Activated T-helper 1 cell treated with anti-CD3 and anti-CD28 coated beads, Interleukin-12 subunit alpha, Interleukin-12 subunit beta, Interleukin-2, Interleukin-4 antibody, amounts not matched to agents 30 ng/mL and 10 ng/mL and 1 ng/mL, durations not matched to agents 14 hours and 24 hours and 36 hours (primary cell): ENCODE measurements around the gene FBXO31. TPM values are rescaled to one million over a fixed set of nuclear protein-coding genes. Genes with fewer than 3 reads are reported as not detected.
"Not testable (repeated sequence)": the region's sequence is repeated elsewhere in the genome, so short reads cannot be mapped to it uniquely, and the experiment has no call there.

Experiments used
- DNase-seq: peaks from one replicate; pipeline ENCODE4 v3.0.0; 2021; ENCODE audit warnings: low spot score
- H3K27ac Mint-ChIP-seq: one replicate; pipeline ENCODE4 v1.8.0; 2021; ENCODE audit warnings: mild to moderate bottlenecking, mixed read lengths
- H3K27me3 Mint-ChIP-seq: one replicate; pipeline ENCODE4 v1.8.0; 2022; ENCODE audit warnings: mild to moderate bottlenecking, moderate library complexity, mixed read lengths; ENCODE audit not compliant: insufficient read depth
- H3K36me3 Mint-ChIP-seq: one replicate; pipeline ENCODE4 v1.8.0; 2021; ENCODE audit warnings: low read depth, mixed read lengths
- H3K4me1 Mint-ChIP-seq: one replicate; pipeline ENCODE4 v1.8.0; 2021; ENCODE audit warnings: low read depth, mixed read lengths
- H3K4me3 Mint-ChIP-seq: one replicate; pipeline ENCODE4 v1.8.0; 2021; ENCODE audit warnings: mild to moderate bottlenecking, moderate library complexity, mixed read lengths
- H3K9me3 Mint-ChIP-seq: one replicate; pipeline ENCODE4 v1.8.0; 2021; ENCODE audit warnings: mixed read lengths
- intact Hi-C: fragments of 100-400 bp; cut with micrococcal nuclease; formaldehyde crosslinking; loops from one replicate; pipeline ENCODE4 v1.15.1; 2024
- total RNA-seq: library from RNA; stranded (reverse); gene quantifications from 2 replicates; pipeline ENCODE4 v1.2.3, GENCODE V29; 2022

The FBXO31 gene
- total RNA-seq, 1 donor from 2014 or later = 41.3 TPM

DNA sequence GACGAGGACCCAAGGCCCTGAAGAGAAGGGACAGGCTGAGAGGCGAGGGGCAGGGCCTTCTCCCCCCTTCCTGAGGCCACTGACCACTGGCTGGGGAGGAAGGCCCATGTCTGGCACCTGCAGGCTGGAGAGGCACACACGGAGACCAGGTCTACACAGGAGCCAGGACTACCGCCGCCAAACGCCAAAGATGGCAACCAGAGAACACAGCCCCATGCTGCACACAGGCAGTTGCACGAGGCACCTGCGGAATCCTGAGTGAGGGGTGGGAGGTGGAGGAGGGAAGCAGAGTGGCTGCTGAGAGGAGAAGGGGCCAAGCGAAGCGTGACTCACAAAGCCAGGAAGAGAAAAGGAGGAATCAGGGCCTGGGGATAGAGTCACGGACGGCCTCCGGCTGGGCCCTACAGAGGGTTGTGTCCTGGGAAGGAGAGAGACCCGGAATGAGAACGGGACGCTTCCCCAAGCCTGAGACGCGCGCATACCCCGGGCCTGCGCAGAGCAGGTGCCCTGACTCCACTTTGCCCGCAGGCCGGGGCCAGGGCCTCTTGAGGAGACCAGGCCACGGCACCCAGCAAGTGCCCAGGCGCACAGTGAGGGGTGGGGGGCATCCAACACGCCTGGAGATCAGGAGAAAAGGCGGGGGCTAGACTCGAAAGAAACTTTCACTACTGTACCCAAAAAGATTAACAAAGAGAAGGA, 37.7 kb downstream of the FBXO31 start:
- Mint-ChIP-seq H3K4me3 (peak overlapping the region; percentile 67), H3K9me3 (no peaks in the 10 kb centered on the region), H3K27ac (peak overlapping the region; percentile 92), H3K36me3 (peaks cover 21% of the 10 kb centered on the region), H3K4me1 (peaks cover 7% of the 10 kb centered on the region), H3K27me3 (no peaks in the 10 kb centered on the region)
- no peak for DNase-seq
- intact Hi-C loops = loop anchor here (2.0 kb wide), 1 partner anchor 37 kb away; the partner anchor contains the start of gene FBXO31

DNA sequence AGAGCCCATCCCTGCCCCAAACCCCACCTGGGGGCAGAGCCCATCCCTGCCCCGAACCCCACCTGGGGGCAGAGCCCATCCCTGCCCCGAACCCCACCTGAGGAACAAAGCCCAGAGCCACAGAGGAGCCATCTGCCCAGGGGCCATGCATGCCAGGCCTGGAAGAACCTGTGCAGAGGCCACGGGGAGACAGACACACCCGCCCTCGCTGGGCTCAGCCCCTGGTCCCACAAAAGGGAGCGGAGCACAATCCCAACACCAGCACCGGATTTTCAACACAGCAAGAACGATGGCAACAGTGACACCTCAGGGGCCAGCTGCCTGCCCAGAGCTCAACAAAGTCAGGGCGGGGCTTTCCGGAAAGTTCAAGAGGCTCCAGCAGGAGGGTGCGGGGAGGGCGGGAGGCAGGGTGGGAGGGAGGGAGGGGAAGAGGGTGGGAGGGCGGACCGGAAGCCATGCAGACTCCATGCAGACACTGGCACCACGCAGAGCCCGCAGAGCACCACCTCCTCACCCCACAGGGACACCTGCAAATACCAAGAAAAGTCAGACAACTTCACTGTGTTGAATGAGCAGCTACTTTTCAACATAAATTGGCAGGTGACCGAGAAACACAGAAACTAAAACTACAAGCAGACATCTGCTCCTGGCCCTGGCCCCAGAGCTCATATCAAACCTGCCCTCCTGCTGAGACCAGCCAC, 38.5 kb downstream of the FBXO31 start:
- H3K36me3 Mint-ChIP-seq = peaks cover 23% of the 10 kb centered on the region
- peaks cover 11% of the 10 kb centered on the region for H3K4me1 Mint-ChIP-seq
- H3K27me3 Mint-ChIP-seq = no peaks in the 10 kb centered on the region
- intact Hi-C loops = loop anchor here (2.0 kb wide), 1 partner anchor 38 kb away; the partner anchor contains the start of gene FBXO31
- peak; percentile 35 for DNase-seq
- peak overlapping the region; percentile 67 for H3K4me3 Mint-ChIP-seq
- H3K9me3 Mint-ChIP-seq = no peaks in the 10 kb centered on the region
- H3K27ac Mint-ChIP-seq = peak overlapping the region; percentile 92

DNA sequence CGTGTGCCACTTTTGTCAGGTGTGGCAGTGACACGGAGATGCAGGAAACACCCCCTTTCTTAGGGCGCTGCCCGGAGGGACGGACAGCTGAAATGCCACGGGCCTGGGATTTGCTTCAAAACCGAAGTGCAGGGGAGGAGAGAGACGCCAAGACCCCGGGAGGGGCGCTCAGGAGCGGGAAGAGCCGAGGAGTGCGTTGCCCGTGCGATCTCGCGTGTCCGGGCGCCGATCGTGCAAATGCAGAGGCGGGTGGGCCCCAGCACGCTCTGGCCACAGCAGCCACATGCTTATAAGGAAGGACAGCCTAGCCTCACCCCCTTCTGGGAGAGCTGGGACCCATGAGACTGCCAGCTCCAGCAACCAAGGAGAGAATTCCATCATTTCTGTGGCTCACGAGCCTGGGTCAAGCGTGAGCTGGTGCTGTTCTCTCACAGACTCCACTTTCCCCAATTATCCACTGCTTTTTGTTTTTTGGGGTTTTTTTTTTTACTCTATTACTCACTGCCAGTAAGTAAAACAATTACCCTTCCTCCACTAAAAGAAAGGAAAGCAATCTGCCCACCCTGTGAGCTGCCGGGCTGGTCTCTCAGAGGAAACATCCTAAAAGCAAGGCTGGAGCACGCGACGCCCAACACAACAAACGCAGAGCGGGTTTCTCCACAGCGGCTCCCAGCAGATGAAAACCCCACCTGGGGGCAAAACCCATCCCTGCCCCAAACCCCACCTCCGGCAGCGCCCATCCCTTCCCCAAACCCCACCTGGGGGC, 39.2 kb downstream of the FBXO31 start:
- peaks cover 12% of the 10 kb centered on the region for H3K4me1 Mint-ChIP-seq
- intact Hi-C loops = loop anchor here (2.0 kb wide), 1 partner anchor 38 kb away; the partner anchor contains the start of gene FBXO31
- H3K36me3 Mint-ChIP-seq = peaks cover 22% of the 10 kb centered on the region
- peak overlapping the region; percentile 29 for H3K27ac Mint-ChIP-seq
- no peaks in the 10 kb centered on the region for H3K9me3 Mint-ChIP-seq
- no peaks in the 10 kb centered on the region for H3K27me3 Mint-ChIP-seq
- H3K4me3 Mint-ChIP-seq = peak overlapping the region; percentile 37
- no peak for DNase-seq

- H3K36me3 Mint-ChIP-seq = peaks cover 25% of the 10 kb centered on the region
- H3K4me1 Mint-ChIP-seq = peaks cover 12% of the 10 kb centered on the region
- H3K27me3 Mint-ChIP-seq = no peaks in the 10 kb centered on the region
- H3K4me3 Mint-ChIP-seq = no peak overlapping the region
- DNase-seq = no peak
- intact Hi-C loops = loop anchor here (2.0 kb wide), 1 partner anchor 39 kb away; the partner anchor contains the start of gene FBXO31
- H3K9me3 Mint-ChIP-seq = no peaks in the 10 kb centered on the region
- H3K27ac Mint-ChIP-seq = peak overlapping the region; percentile 14
Measured at GRCh38 chr16:87343753-87344050, 39.9 kb downstream of the FBXO31 start.

GRCh38 chr16:87342978-87343752, 40.4 kb downstream of the FBXO31 start:
- peaks cover 12% of the 10 kb centered on the region for H3K4me1 Mint-ChIP-seq
- intact Hi-C loops = no loop called here
- no peak for DNase-seq
- H3K27ac Mint-ChIP-seq = no peak overlapping the region
- no peak overlapping the region for H3K4me3 Mint-ChIP-seq
- H3K27me3 Mint-ChIP-seq = no peaks in the 10 kb centered on the region
- no peaks in the 10 kb centered on the region for H3K9me3 Mint-ChIP-seq
- H3K36me3 Mint-ChIP-seq = peaks cover 24% of the 10 kb centered on the region

DNA sequence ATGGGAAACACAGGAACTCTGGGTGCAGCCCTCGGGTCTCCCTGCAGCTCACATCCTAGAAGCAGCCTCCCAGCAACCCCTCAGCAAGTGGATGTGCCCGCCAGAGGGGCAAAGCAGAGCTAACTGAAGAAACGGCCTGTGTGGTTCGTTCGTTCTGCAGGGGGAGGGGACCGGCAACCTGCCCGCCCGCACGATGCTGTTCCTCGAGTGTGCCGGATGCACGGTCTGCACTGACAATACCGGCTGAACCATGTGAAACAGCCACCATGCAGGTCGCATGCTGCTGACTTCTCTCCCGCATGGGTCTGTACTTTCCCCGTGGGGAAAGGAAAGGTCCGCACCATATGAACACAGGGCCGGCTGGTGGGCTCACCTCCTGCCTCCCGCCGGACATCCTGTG, 41.1 kb downstream of the FBXO31 start:
- intact Hi-C loops = no loop called here
- peaks cover 23% of the 10 kb centered on the region for H3K36me3 Mint-ChIP-seq
- H3K9me3 Mint-ChIP-seq = no peaks in the 10 kb centered on the region
- no peak overlapping the region for H3K4me3 Mint-ChIP-seq
- peaks cover 12% of the 10 kb centered on the region for H3K4me1 Mint-ChIP-seq
- H3K27ac Mint-ChIP-seq = no peak overlapping the region
- no peaks in the 10 kb centered on the region for H3K27me3 Mint-ChIP-seq
- DNase-seq = no peak

DNA sequence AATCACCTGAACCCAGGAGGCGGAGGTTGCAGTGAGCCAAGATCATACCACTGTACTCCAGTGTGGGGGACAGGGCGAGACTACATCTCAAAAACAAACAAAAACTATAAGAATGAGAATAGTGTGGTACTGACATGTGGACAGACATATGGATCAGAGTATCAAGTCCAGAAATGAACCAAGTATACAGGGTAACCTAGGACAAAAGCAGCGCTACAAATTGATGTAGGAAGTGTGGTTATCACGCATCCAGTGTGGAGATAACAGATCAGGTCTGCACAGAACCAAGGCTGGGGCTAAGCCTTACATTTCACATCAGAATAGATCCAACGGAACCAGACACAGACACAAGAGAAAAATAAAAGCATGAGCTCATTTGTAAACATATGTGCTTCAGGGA, 43.4 kb downstream of the FBXO31 start:
- Mint-ChIP-seq H3K27ac (peak overlapping the region; percentile 21), H3K4me3 (no peak overlapping the region), H3K4me1 (peaks cover 11% of the 10 kb centered on the region), H3K27me3 (no peaks in the 10 kb centered on the region), H3K36me3 (peaks cover 18% of the 10 kb centered on the region), H3K9me3 (no peaks in the 10 kb centered on the region)
- intact Hi-C loops = no loop called here
- no peak for DNase-seq

- H3K4me3 Mint-ChIP-seq, H3K27ac Mint-ChIP-seq, intact Hi-C loops, H3K9me3 Mint-ChIP-seq, H3K27me3 Mint-ChIP-seq, DNase-seq: not testable (repeated sequence)
- Mint-ChIP-seq H3K4me1 (peaks cover 10% of the 10 kb centered on the region), H3K36me3 (peaks cover 18% of the 10 kb centered on the region)
Measured at GRCh38 chr16:87339724-87340105, 43.9 kb downstream of the FBXO31 start.

GRCh38 chr16:87339086-87339723, 44.4 kb downstream of the FBXO31 start:
- no peak for DNase-seq
- intact Hi-C loops = no loop called here
- H3K27ac Mint-ChIP-seq = no peak overlapping the region
- H3K4me1 Mint-ChIP-seq = peaks cover 10% of the 10 kb centered on the region
- H3K4me3 Mint-ChIP-seq = no peak overlapping the region
- peaks cover 19% of the 10 kb centered on the region for H3K36me3 Mint-ChIP-seq
- H3K9me3 Mint-ChIP-seq = no peaks in the 10 kb centered on the region
- no peaks in the 10 kb centered on the region for H3K27me3 Mint-ChIP-seq

DNA sequence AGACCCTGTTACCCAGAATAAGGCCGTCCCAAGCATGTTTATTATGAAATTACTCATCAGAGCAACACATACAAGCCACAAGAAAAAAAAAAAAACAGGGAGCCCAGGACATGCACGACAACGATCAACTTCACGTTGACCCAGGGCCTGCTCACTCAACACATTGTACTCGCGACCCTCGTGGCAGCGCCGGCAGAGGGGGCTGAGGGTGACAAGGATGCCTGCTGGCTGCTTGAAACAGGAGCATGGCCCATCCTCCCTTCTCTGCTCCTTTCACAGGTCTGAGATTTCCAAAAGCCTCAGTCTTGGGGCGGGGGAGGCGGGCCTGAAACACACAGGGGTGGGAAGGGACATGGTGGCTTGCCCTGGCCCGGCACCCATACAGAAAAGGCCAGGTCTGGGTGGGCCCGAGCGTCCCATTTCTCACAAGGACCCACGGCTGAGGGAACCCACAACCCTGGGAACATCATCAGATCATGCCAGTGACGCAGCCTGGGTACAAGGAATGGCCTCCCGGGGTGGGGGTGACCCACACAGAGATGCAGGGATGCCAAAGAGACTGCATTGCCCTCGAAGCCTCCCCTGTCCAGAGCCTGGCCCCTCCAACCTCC, 45.3 kb downstream of the FBXO31 start:
- Mint-ChIP-seq H3K27me3 (no peaks in the 10 kb centered on the region), H3K36me3 (peaks cover 21% of the 10 kb centered on the region), H3K9me3 (no peaks in the 10 kb centered on the region), H3K4me1 (peaks cover 10% of the 10 kb centered on the region), H3K27ac (no peak overlapping the region), H3K4me3 (no peak overlapping the region)
- intact Hi-C loops = no loop called here
- DNase-seq = no peak

DNA sequence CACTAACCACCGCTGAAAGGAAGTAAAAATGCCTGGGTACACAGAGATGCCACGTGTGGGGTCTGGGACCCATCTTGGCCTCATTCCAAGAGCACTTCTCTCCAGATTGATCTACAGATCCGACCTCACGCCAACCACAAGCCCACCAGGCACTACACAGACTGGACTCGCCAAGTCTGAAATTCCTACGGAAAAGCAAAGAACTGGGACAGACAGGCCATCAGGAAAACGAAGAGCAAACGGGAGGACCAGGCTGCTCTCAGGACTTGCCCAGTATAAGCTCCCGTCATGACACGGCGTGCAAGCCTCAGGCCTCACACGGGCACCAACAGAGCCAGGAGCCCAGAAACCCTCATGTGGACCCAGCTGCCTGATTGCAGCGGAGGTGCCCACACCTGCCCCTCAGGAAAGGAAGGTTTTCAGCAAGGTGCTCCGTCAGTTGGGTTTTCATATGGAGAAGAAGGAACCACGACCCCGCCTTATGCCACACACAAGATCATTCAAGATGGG, 46.3 kb downstream of the FBXO31 start:
- Mint-ChIP-seq H3K27me3 (no peaks in the 10 kb centered on the region), H3K36me3 (peaks cover 19% of the 10 kb centered on the region)

More for the DNA sequence above, 46.3 kb downstream of the FBXO31 start:
- intact Hi-C loops = no loop called here
- Mint-ChIP-seq H3K9me3 (no peaks in the 10 kb centered on the region), H3K4me3 (no peak overlapping the region), H3K4me1 (peaks cover 10% of the 10 kb centered on the region), H3K27ac (no peak overlapping the region)
- no peak for DNase-seq
